Measurements from ENCODE around the gene MARS1.

MARS1 gene

DNA sequence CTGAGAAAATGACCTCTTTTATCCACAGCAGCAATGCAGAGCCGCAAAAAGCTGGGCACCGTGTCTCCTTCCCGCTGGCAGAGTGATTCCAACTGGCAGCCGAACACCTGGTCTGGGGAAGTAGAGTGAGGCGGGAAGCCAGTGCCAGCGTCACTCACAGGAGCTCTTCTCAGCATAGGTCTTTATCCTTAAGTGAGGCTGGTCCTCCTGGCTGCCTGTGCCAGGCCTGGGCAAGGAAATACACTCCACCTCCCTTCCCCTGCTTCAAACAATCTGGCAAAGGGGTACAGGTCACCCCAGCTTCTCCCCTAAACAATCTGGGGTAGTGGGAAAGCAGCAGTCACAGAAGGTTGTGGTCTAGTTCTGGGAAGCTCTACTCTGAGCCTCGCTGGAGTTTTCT lies 13.0 kb upstream of the MARS1 start:
- H3K27ac ChIP-seq = no peak overlapping the region
- TF ChIP-seq, protein P1, sequence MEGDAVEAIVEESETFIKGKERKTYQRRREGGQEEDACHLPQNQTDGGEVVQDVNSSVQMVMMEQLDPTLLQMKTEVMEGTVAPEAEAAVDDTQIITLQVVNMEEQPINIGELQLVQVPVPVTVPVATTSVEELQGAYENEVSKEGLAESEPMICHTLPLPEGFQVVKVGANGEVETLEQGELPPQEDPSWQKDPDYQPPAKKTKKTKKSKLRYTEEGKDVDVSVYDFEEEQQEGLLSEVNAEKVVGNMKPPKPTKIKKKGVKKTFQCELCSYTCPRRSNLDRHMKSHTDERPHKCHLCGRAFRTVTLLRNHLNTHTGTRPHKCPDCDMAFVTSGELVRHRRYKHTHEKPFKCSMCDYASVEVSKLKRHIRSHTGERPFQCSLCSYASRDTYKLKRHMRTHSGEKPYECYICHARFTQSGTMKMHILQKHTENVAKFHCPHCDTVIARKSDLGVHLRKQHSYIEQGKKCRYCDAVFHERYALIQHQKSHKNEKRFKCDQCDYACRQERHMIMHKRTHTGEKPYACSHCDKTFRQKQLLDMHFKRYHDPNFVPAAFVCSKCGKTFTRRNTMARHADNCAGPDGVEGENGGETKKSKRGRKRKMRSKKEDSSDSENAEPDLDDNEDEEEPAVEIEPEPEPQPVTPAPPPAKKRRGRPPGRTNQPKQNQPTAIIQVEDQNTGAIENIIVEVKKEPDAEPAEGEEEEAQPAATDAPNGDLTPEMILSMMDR (IDR thresholded peaks at IDR 0.05) = no peak
- no peak for TF ChIP-seq ZFX (IDR thresholded peaks at IDR 0.05; ENCODE audit: borderline replicate concordance)

DNA sequence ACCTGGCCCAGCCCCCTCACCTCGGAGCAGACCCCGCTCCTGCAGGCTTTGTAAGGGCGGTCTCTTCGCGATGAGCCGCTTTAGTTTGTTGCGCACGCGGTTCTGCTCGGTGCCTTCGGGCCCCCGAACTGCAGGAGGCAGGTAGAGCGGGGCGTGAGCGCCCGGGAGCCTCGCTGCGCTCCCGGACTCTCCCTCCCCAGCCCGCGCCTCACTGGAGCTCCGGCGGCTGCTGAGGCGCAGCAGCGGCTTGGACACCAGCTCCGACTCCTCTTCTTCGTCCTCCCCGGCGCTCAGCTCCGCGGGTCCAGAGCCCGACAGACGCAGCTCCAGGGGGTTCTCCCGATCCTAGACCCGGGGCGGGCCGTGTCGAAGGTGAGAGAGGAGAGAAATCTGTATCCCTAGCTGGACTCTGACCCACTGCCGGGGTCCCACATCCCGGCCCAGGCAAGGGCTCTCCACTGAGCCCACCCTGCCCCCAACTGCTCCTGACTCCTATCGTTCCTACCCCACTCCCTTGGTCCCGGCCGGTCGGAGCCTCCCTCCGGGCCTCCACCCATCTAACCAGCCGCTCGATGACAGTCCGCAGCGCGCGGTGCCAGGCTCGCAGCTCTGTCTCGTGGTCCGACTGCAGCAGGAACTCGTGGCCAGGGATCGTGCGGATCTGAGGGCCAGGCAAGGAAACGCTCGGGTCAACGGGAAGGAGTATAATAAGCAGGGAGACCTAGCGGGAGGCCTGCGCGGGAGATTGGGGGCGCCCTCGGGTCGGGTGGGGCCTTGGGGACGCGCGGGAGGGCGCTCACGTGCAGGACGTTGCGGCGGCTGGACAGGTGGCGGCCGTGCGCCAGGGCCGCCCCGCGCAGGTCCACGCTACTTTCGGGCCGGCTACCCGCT lies 12.4 kb upstream of the MARS1 start:
- TF ChIP-seq ZFX (IDR thresholded peaks at IDR 0.05; ENCODE audit: borderline replicate concordance) = no peak
- TF ChIP-seq, protein P1 (IDR thresholded peaks at IDR 0.05) = no peak
- H3K27ac ChIP-seq = no peak overlapping the region

DNA sequence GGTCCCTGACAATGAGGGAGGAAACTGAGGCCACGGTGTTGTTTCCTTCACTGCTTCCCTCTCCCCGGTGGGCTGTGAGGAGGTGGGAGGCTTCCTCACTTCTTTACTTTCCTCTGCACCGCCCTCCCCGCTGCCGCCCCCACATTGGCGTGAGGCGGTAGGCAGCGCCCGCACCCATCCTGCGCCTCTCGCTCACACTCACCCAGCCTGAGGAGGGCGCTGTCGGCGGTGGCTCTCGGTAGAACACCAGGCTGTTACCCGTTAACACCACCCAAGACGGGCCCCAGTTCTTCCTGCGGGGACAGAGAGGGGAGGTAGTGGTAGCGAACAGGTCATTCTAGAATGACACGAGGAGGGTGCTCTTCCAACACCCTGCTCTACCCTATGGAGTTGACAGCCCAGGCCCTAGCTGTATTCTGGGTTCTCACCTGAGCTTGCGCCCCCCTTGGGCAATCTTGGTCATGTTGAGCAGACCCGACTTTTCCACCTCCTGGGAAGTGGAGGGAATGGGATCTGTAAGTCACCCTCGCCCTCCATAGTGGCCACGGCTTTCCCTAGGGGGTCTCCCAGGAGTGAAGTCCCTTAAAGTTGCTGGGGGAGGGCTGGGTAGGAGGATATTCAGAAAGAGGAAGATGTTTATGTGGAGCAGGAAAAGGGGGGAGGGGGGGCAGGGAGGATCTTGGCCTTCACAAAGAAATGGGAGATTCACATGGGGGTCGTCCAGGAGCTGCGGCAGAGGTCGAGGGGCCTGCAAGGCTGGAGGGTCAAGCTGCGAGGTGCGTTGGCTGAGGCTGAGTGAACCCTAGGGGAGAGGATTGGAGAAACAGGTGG lies 11.5 kb upstream of the MARS1 start:
- no peak overlapping the region for H3K27ac ChIP-seq
- TF ChIP-seq, protein P1 (IDR thresholded peaks at IDR 0.05) = peak; percentile 71
- no peak for TF ChIP-seq ZFX (IDR thresholded peaks at IDR 0.05; ENCODE audit: borderline replicate concordance)

DNA sequence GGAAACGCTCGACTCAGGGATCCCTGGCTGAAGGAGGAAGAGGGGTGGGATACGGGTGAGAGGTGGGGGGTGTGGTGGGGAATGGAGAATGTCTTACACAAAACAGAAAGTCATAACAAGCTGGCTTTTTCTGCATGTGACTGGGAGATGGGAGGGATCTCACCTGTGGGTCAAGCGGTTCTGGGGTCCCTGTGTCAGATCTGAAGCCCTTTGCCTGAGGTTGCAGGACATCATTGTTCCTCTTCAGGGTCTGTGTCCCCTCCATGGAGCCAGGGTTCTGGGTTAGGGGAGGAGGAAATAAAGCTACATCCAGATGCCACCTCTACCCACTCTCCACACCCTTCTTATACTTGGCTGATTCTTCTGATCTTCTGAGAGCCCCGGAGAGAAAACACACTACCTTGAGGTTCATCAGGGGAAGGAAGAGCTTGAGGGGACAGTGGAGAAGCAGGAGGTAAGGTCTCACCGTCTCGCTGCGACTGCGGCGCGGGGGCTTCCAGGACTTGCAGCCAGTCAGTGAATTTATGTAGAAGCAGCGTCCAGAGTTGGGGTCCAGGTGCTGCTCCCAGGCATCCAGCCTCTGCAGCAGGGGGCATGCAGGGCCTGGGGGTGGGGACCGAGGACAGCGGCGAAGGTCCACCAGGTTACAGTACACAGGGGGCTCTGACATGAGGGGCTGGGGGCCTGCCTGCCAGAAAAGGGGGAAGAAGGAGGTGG lies 10.7 kb upstream of the MARS1 start:
- H3K27ac ChIP-seq = no peak overlapping the region
- TF ChIP-seq ZFX (IDR thresholded peaks at IDR 0.05; ENCODE audit: borderline replicate concordance) = no peak
- TF ChIP-seq, protein P1 (IDR thresholded peaks at IDR 0.05) = no peak

DNA sequence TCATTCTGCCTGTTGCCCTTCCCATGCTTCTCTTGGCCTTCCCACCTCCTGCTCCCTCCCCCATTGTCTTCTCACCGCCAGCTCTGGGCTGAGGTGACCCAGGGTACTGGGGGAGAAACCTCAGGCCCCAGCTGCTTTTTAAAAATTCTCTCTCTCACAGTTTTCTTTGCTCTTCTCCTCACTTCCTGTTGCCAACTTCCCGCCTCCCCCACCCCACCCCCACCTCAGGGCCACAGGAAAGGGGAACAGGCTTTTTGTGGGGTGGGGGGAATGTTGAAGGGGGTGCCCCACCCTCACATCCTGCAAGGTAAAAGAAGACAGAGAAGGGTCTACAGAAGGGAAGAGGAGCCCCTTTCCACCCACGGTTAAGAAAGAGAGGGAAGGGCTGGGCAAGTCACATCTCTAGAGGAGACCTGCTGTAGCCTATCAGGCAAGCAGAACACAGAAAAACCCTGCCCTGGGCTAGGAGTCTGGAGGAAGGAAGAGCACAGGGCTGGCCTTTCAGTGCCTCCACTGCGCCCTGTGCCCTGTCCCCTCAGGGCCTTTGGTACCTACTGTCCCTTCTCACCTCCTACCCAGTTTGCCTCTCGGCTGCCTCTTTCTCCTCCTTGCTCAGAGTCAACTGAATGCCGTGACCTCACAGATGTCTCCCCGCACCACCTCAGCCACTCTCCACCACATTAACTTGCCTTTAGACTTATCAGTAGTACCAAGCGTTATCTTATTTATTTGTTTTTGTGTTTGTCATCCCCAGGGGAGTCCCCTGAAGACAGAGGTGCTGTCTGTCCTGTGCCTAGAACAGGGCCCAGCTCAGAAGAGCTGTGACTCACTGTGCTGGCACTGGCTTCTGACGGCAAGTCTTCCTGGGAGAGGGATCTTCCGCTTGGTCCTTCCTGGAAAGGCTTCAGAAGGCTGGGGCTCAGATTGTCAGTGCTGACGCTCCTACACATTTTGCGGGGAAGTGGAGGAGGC lies 9.9 kb upstream of the MARS1 start:
- TF ChIP-seq, protein P1 (IDR thresholded peaks at IDR 0.05) = no peak
- no peak for TF ChIP-seq ZFX (IDR thresholded peaks at IDR 0.05; ENCODE audit: borderline replicate concordance)
- no peak overlapping the region for H3K27ac ChIP-seq

DNA sequence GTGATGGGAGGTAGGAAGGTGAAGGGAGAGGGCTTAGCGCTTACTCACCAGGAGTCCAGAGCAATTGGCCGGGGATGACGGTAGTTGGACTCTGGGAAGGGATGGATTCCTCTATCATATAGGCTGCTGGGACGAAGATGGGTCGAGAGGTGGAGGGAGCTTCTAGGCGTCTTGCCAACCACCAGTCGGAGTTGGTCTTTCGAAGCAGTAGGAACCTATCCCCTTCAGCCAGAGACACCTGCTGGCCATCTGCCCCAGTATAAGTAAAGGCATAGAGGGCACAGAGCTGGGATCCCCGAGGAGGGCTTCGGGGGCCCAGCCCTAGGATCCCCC lies 8.9 kb upstream of the MARS1 start:
- TF ChIP-seq ZFX (IDR thresholded peaks at IDR 0.05; ENCODE audit: borderline replicate concordance) = no peak
- TF ChIP-seq, protein P1 (IDR thresholded peaks at IDR 0.05) = no peak
- no peak overlapping the region for H3K27ac ChIP-seq

Measured in 22Rv1 (cell line).